ENCODE results near the gene DDX39B. TPM values are rescaled to one million over a fixed set of nuclear protein-coding genes. Genes with fewer than 3 reads are reported as not detected.
A peak's percentile ranks its signal among the peaks of the same experiment; 100 is the strongest.

Gene DDX39B
- total and polyA plus RNA-seq, 5 donors from 2014 or later: 105 to 603 (median 111) TPM

DNA sequence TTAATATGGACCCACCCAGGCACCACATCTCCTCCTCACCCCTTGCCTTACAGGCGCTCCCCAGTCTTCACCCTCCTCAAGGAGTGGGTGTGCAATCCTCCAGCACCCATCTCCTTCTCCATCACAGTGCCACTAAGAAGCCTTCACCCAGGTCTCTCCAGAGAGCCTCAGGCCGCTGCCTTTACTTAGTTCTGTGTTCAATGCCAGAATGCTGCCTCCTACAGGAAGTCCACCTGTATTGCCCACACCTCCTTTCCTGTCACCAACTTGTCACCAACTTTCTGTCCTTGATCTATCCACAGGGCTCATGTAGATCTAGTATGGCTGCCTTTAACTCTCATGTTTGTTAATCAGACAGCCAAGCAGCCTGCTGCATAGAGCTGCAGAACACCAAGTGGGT, 43.7 kb upstream of the DDX39B start:
- Histone ChIP-seq H3K4me1 (ENCODE audit: control insufficient read depth, insufficient read depth, low read length, poor library complexity, severe bottlenecking) (peaks cover 80% of the 10 kb centered on the region), H3K9me3 (ENCODE audit: control insufficient read depth in 2 of 2, low read length in 2 of 2) (no peaks in the 10 kb centered on the region), H3K27ac (ENCODE audit: insufficient read depth, low read length, poor library complexity, severe bottlenecking) (peak overlapping the region; percentile 95), H3K36me3 (ENCODE audit: control insufficient read depth, insufficient read depth, low read length) (no peaks in the 10 kb centered on the region), H3K27me3 (ENCODE audit: control insufficient read depth, insufficient read depth, low read length) (no peaks in the 10 kb centered on the region), H3K4me3 (ENCODE audit: low read depth, low read length) (peak overlapping the region; percentile 65)
- Mint-ChIP-seq H3K36me3 (peaks cover 18% of the 10 kb centered on the region), H3K4me3 (peak overlapping the region; percentile 45 to 85 (median 78)), H3K9me3 (peaks cover 0 to 2% (median 0%) of the 10 kb centered on the region in 7 donors), H3K27ac (peak overlapping the region; percentile 96 to 98 (median 97)), H3K27me3 (peaks cover 10% of the 10 kb centered on the region), H3K4me1 (peaks cover 6 to 78% (median 56%) of the 10 kb centered on the region in 4 donors)
- ATAC-seq (ENCODE audit: low read depth in 2 of 2): peak in 1 of 2 donors; percentile 9
- DNase-seq: peak; percentile 38 to 89 (median 66)

DNA sequence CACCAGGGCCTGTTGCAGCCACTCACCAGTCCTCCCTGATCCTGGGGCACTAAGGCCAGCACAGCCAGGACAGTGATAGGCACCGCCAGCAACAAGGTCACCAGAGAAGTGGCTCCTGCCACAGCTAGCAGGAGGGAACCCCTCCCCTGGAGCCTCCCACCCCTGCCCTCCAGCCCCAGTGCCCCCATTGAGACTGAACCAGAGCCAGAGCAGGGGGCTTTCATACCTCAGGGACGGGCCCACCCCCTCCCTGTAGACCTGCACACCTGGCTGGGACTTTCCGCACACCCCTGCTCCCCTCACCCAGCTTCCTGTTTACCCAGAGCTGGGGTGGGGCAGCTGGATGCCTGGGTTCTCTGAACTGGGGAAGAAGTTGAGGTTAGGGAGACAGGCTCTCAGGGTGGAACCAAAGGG, 40.4 kb upstream of the DDX39B start, which contains the start of gene LTB:
LTB (minus strand) TSS at position 195 of the 414 bp plus-strand sequence; CDS start at position 188, 7 bp downstream.
- peaks cover 0 to 2% (median 0%) of the 10 kb centered on the region in 7 donors for H3K9me3 Mint-ChIP-seq
- peaks cover 9% of the 10 kb centered on the region for H3K27me3 Mint-ChIP-seq
- peaks cover 28% of the 10 kb centered on the region for H3K36me3 Mint-ChIP-seq
- no peaks in the 10 kb centered on the region for H3K27me3 ChIP-seq (ENCODE audit: control insufficient read depth, insufficient read depth, low read length)
- peak within 1 kb of the TSS; percentile 99 for H3K4me3 ChIP-seq (ENCODE audit: low read depth, low read length)
- H3K4me3 Mint-ChIP-seq: peak within 1 kb of the TSS; percentile 97 to 100 (median 99)
- ATAC-seq (ENCODE audit: low read depth in 2 of 2) (peak; percentile 70 to 71), DNase-seq (peak; percentile 70 to 95 (median 71))
- H3K9me3 ChIP-seq (ENCODE audit: control insufficient read depth in 2 of 2, low read length in 2 of 2): no peaks in the 10 kb centered on the region
- H3K36me3 ChIP-seq (ENCODE audit: control insufficient read depth, insufficient read depth, low read length): peaks cover 10% of the 10 kb centered on the region
- H3K4me1 Mint-ChIP-seq: peaks cover 6 to 83% (median 61%) of the 10 kb centered on the region in 4 donors
- H3K4me1 ChIP-seq (ENCODE audit: control insufficient read depth, insufficient read depth, low read length, poor library complexity, severe bottlenecking): peaks cover 88% of the 10 kb centered on the region
- H3K27ac ChIP-seq (ENCODE audit: insufficient read depth, low read length, poor library complexity, severe bottlenecking): peak within 1 kb of the TSS; percentile 95
- peak within 1 kb of the TSS; percentile 94 to 99 (median 98) for H3K27ac Mint-ChIP-seq

DNA sequence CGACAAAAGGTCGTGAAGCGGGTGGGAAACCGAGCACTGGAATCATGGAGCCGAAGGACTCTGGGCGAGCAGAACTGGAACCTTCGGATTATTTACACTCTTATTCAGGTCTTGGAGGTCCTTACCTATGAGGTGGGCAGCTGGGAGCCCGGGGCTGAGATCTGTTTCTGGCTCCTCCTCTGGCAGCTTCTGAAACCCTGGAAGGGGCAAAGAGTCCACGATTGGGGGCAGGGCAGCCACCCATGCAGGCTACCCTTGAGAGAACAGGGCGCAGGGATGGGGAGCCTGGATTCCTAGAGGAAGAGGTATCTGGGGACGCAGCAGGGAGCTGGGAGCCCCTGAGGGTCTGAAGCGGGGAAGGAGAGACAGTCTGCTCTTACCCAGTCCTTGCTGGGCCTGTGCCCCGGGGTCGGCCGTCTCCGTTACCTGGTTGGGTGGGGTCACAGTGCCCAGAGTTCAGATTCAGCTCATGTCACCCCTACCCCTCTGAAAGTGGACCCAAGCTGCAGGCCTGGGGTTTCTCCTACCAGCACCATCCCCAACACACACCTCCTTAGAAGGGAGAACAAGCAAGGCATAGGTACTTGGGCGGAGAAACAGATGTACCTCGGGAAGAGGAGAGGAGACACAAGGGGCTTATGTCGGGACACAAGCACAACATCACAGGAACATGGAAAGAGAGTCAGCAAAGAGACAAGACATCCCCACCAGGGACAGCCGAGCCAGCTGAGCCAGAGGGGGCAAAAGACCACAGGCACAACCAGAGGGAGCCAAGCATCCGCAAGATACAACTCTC, 39.8 kb upstream of the DDX39B start:
- Histone ChIP-seq H3K4me3 (ENCODE audit: low read depth, low read length) (peak overlapping the region; percentile 99), H3K4me1 (ENCODE audit: control insufficient read depth, insufficient read depth, low read length, poor library complexity, severe bottlenecking) (peaks cover 88% of the 10 kb centered on the region), H3K36me3 (ENCODE audit: control insufficient read depth, insufficient read depth, low read length) (peaks cover 10% of the 10 kb centered on the region), H3K27me3 (ENCODE audit: control insufficient read depth, insufficient read depth, low read length) (no peaks in the 10 kb centered on the region), H3K27ac (ENCODE audit: insufficient read depth, low read length, poor library complexity, severe bottlenecking) (peak overlapping the region; percentile 95), H3K9me3 (ENCODE audit: control insufficient read depth in 2 of 2, low read length in 2 of 2) (no peaks in the 10 kb centered on the region)
- peaks cover 0 to 2% (median 0%) of the 10 kb centered on the region in 7 donors for H3K9me3 Mint-ChIP-seq
- peaks cover 6 to 83% (median 57%) of the 10 kb centered on the region in 4 donors for H3K4me1 Mint-ChIP-seq
- H3K27me3 Mint-ChIP-seq: peaks cover 5% of the 10 kb centered on the region
- H3K36me3 Mint-ChIP-seq: peaks cover 34% of the 10 kb centered on the region
- ATAC-seq (ENCODE audit: low read depth in 2 of 2): no peak
- H3K27ac Mint-ChIP-seq: peak overlapping the region; percentile 94 to 99 (median 98)
- peak overlapping the region; percentile 97 to 100 (median 99) for H3K4me3 Mint-ChIP-seq
- peak in 1 of 3 donors; percentile 53 for DNase-seq

GRCh38 chr6:31580807-31581433, 39.1 kb upstream of the DDX39B start:
- H3K36me3 Mint-ChIP-seq: peaks cover 41% of the 10 kb centered on the region
- peak; percentile 82 to 87 (median 85) for DNase-seq
- H3K4me3 Mint-ChIP-seq: peak overlapping the region; percentile 97 to 100 (median 99)
- H3K4me1 Mint-ChIP-seq: peaks cover 6 to 83% (median 56%) of the 10 kb centered on the region in 4 donors
- H3K27ac Mint-ChIP-seq: peak overlapping the region; percentile 97 to 99 (median 98)
- peak; percentile 73 to 79 for ATAC-seq (ENCODE audit: low read depth in 2 of 2)
- H3K27ac ChIP-seq (ENCODE audit: insufficient read depth, low read length, poor library complexity, severe bottlenecking): peak overlapping the region; percentile 95
- no peaks in the 10 kb centered on the region for H3K9me3 ChIP-seq (ENCODE audit: control insufficient read depth in 2 of 2, low read length in 2 of 2)
- peaks cover 10% of the 10 kb centered on the region for H3K36me3 ChIP-seq (ENCODE audit: control insufficient read depth, insufficient read depth, low read length)
- H3K4me3 ChIP-seq (ENCODE audit: low read depth, low read length): peak overlapping the region; percentile 99
- no peaks in the 10 kb centered on the region for H3K27me3 ChIP-seq (ENCODE audit: control insufficient read depth, insufficient read depth, low read length)
- H3K9me3 Mint-ChIP-seq: peaks cover 0 to 2% (median 0%) of the 10 kb centered on the region in 7 donors
- peaks cover 86% of the 10 kb centered on the region for H3K4me1 ChIP-seq (ENCODE audit: control insufficient read depth, insufficient read depth, low read length, poor library complexity, severe bottlenecking)
- H3K27me3 Mint-ChIP-seq: peaks cover 5% of the 10 kb centered on the region

GRCh38 chr6:31580438-31580740, 38.6 kb upstream of the DDX39B start:
- Histone ChIP-seq H3K36me3 (ENCODE audit: control insufficient read depth, insufficient read depth, low read length) (peaks cover 10% of the 10 kb centered on the region), H3K27me3 (ENCODE audit: control insufficient read depth, insufficient read depth, low read length) (no peaks in the 10 kb centered on the region), H3K9me3 (ENCODE audit: control insufficient read depth in 2 of 2, low read length in 2 of 2) (no peaks in the 10 kb centered on the region), H3K4me1 (ENCODE audit: control insufficient read depth, insufficient read depth, low read length, poor library complexity, severe bottlenecking) (peaks cover 86% of the 10 kb centered on the region), H3K4me3 (ENCODE audit: low read depth, low read length) (peak overlapping the region; percentile 99), H3K27ac (ENCODE audit: insufficient read depth, low read length, poor library complexity, severe bottlenecking) (peak overlapping the region; percentile 95)
- Mint-ChIP-seq H3K27ac (peak overlapping the region; percentile 97 to 99 (median 98)), H3K4me3 (peak overlapping the region; percentile 97 to 100 (median 99)), H3K9me3 (peaks cover 0 to 2% (median 0%) of the 10 kb centered on the region in 7 donors), H3K4me1 (peaks cover 1 to 83% (median 55%) of the 10 kb centered on the region in 4 donors), H3K36me3 (peaks cover 46% of the 10 kb centered on the region), H3K27me3 (peaks cover 5% of the 10 kb centered on the region)
- no peak for ATAC-seq (ENCODE audit: low read depth in 2 of 2)
- no peak for DNase-seq

DNA sequence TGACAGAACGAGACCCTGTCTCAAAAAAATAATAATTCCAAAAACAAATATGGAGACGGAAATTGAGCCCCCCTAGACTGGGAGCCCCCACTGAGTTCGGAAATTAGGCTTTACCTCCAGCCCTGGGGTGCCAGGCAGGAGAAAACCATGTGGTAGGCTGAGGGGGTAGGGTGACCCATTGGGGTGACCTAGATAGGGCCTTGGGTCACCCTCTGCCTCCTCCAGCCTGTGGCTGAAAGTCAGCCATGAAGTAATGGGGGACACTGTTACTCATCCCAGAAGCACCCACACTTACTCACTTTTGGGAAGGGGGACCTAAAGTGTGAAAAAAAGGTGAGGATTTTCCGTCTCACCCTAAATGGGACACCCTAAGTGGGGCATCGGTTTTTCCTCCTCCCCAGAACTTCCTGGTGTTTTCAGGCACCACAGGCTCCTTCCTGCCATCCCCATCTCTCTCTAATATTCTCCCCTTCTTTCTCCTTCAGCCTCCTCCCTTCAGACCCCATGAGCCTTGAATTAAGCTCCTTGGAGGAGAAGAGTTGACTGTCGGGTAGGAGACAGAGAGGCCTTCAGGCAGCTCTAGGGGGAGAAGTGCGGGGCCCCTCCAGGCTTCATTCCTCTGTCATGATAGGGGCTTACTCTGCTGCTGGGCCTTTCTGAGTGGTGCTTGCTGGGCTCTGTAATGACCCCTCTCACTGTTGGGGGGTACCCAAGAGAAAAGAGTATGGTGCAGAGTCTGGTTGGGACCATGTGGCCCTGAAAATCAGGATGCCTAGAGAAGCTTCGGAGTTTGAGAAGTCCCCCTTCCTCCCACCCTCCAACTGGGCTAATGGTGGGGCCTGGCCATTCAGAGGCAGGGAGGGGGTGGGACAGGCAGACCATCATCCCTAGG, 38.0 kb upstream of the DDX39B start:
- DNase-seq: peak in 1 of 3 donors; percentile 58

GRCh38 chr6:31579119-31579505, 37.3 kb upstream of the DDX39B start:
- ATAC-seq (ENCODE audit: low read depth in 2 of 2) (no peak), DNase-seq (peak in 1 of 3 donors; percentile 50)
- Mint-ChIP-seq H3K36me3 (peaks cover 47% of the 10 kb centered on the region), H3K27me3 (no peaks in the 10 kb centered on the region), H3K4me1 (peaks cover 0 to 83% (median 61%) of the 10 kb centered on the region in 4 donors), H3K9me3 (peaks cover 0 to 2% (median 0%) of the 10 kb centered on the region in 7 donors), H3K4me3 (peak overlapping the region; percentile 97 to 100 (median 99)), H3K27ac (peak overlapping the region; percentile 95 to 99 (median 98))
- peak overlapping the region; percentile 99 for H3K4me3 ChIP-seq (ENCODE audit: low read depth, low read length)
- H3K4me1 ChIP-seq (ENCODE audit: control insufficient read depth, insufficient read depth, low read length, poor library complexity, severe bottlenecking): peaks cover 86% of the 10 kb centered on the region
- H3K36me3 ChIP-seq (ENCODE audit: control insufficient read depth, insufficient read depth, low read length): peaks cover 10% of the 10 kb centered on the region
- H3K9me3 ChIP-seq (ENCODE audit: control insufficient read depth in 2 of 2, low read length in 2 of 2): no peaks in the 10 kb centered on the region
- peak overlapping the region; percentile 95 for H3K27ac ChIP-seq (ENCODE audit: insufficient read depth, low read length, poor library complexity, severe bottlenecking)
- no peaks in the 10 kb centered on the region for H3K27me3 ChIP-seq (ENCODE audit: control insufficient read depth, insufficient read depth, low read length)

More for the DNA sequence above, 38.0 kb upstream of the DDX39B start:
- peaks cover 0 to 83% (median 57%) of the 10 kb centered on the region in 4 donors for H3K4me1 Mint-ChIP-seq
- peaks cover 0 to 2% (median 0%) of the 10 kb centered on the region in 7 donors for H3K9me3 Mint-ChIP-seq
- H3K27ac ChIP-seq (ENCODE audit: insufficient read depth, low read length, poor library complexity, severe bottlenecking): peak overlapping the region; percentile 95
- peaks cover 4% of the 10 kb centered on the region for H3K27me3 Mint-ChIP-seq
- ATAC-seq (ENCODE audit: low read depth in 2 of 2): no peak
- H3K36me3 ChIP-seq (ENCODE audit: control insufficient read depth, insufficient read depth, low read length): peaks cover 10% of the 10 kb centered on the region
- H3K27ac Mint-ChIP-seq: peak overlapping the region; percentile 97 to 99 (median 98)
- H3K27me3 ChIP-seq (ENCODE audit: control insufficient read depth, insufficient read depth, low read length): no peaks in the 10 kb centered on the region
- peaks cover 47% of the 10 kb centered on the region for H3K36me3 Mint-ChIP-seq
- peaks cover 86% of the 10 kb centered on the region for H3K4me1 ChIP-seq (ENCODE audit: control insufficient read depth, insufficient read depth, low read length, poor library complexity, severe bottlenecking)
- H3K4me3 ChIP-seq (ENCODE audit: low read depth, low read length): peak overlapping the region; percentile 99
- peak overlapping the region; percentile 97 to 100 (median 99) for H3K4me3 Mint-ChIP-seq
- H3K9me3 ChIP-seq (ENCODE audit: control insufficient read depth in 2 of 2, low read length in 2 of 2): no peaks in the 10 kb centered on the region

Measured in CD4-positive, CD25-positive, alpha-beta regulatory T cell (primary cell).